Thoracic aorta (tissue), 2 donors: Measurements from ENCODE around the gene SIPA1L2. TPM values are rescaled to one million over a fixed set of nuclear protein-coding genes. Genes with fewer than 3 reads are reported as not detected.

Experiments
- ATAC-seq: fragments of 150-250 bp; one replicate; pipeline ENCODE4 v1.8.0; 2017; ENCODE audit warnings: low read depth; ENCODE audit not compliant: insufficient number of reproducible peaks, low FRiP score
- DNase-seq: peaks from one replicate; pipeline ENCODE4 v3.0.0-alpha.2; 2020; ENCODE audit warnings: low spot score
- H3K27ac ChIP-seq, 2 donors: fragments of 200-600 bp; sonication (generic); 1 replicate in 1 of 2; 2 replicates in 1 of 2; pipeline ENCODE4 v1.5.1; 2016; ENCODE audit warnings: mild to moderate bottlenecking in 2 of 2, moderate library complexity in 2 of 2
- H3K27me3 ChIP-seq: fragments of 200-600 bp; sonication (generic); replicated peaks from 2 replicates; pipeline ENCODE4 v1.6.0; 2016; ENCODE audit warnings: mild to moderate bottlenecking; ENCODE audit not compliant: insufficient read depth
- H3K36me3 ChIP-seq: fragments of 200-600 bp; sonication (generic); one replicate; pipeline ENCODE4 v1.5.1; 2016
- H3K4me1 ChIP-seq, 2 donors: fragments of 200-600 bp; sonication (generic); 1 replicate in 1 of 2; 2 replicates in 1 of 2; pipeline versions ENCODE4 v1.5.1 to v1.6.0; 2016; ENCODE audit warnings: low read depth in 2 of 2, mild to moderate bottlenecking in 1 of 2; ENCODE audit not compliant: control insufficient read depth in 1 of 2
- H3K4me3 ChIP-seq: fragments of 200-600 bp; sonication (generic); 2 replicates; pipeline ENCODE4 v1.5.1; 2016; ENCODE audit warnings: mild to moderate bottlenecking
- H3K9me3 ChIP-seq: fragments of 200-600 bp; sonication (generic); 2 replicates; pipeline ENCODE4 v1.5.1; 2016
- CTCF ChIP-seq: fragments of 200-600 bp; sonication (generic); IDR thresholded peaks from one replicate; pipeline ENCODE4 v1.5.1; 2019; ENCODE audit warnings: antibody characterized with exemption
- total RNA-seq, 2 donors: library from RNA; depleted of rRNA; stranded (reverse); fragments of >200 nt; gene quantifications; one replicate each; pipeline versions ENCODE4 v1.1.0 to v1.2.3, GENCODE V29; 2016

The SIPA1L2 gene
- total RNA-seq, 2 donors from 2014 or later: 13.0 to 20.4 TPM

GRCh38 chr1:232655028-232655745 is 25.3 kb upstream of the SIPA1L2 start:
- Histone ChIP-seq H3K9me3 (no peaks in the 10 kb centered on the region), H3K4me1 (no peaks in the 10 kb centered on the region), H3K36me3 (no peaks in the 10 kb centered on the region), H3K27ac (no peak overlapping the region), H3K27me3 (no peaks in the 10 kb centered on the region), H3K4me3 (no peak overlapping the region)
- ATAC-seq: no peak
- DNase-seq: no peak
- no peak for TF ChIP-seq CTCF

- DNase-seq (no peak), ATAC-seq (no peak)
- Histone ChIP-seq H3K4me3 (no peak overlapping the region), H3K9me3 (no peaks in the 10 kb centered on the region), H3K27me3 (no peaks in the 10 kb centered on the region), H3K27ac (no peak overlapping the region), H3K36me3 (no peaks in the 10 kb centered on the region), H3K4me1 (no peaks in the 10 kb centered on the region)
- no peak for TF ChIP-seq CTCF
Observed at GRCh38 chr1:232653789-232654188, 23.9 kb upstream of the SIPA1L2 start.

GRCh38 chr1:232650845-232651244 is 20.9 kb upstream of the SIPA1L2 start:
- ATAC-seq (no peak), DNase-seq (no peak)
- Histone ChIP-seq H3K27ac (no peak overlapping the region), H3K4me3 (no peak overlapping the region), H3K36me3 (no peaks in the 10 kb centered on the region), H3K9me3 (no peaks in the 10 kb centered on the region), H3K27me3 (no peaks in the 10 kb centered on the region), H3K4me1 (no peaks in the 10 kb centered on the region)
- no peak for TF ChIP-seq CTCF

GRCh38 chr1:232650418-232650817 is 20.5 kb upstream of the SIPA1L2 start:
- H3K27me3 ChIP-seq: no peaks in the 10 kb centered on the region
- H3K4me3 ChIP-seq: no peak overlapping the region
- ATAC-seq (no peak), DNase-seq (no peak)
- no peak for TF ChIP-seq CTCF
- H3K4me1 ChIP-seq: no peaks in the 10 kb centered on the region
- H3K9me3 ChIP-seq: no peaks in the 10 kb centered on the region
- H3K27ac ChIP-seq: no peak overlapping the region
- H3K36me3 ChIP-seq: no peaks in the 10 kb centered on the region

GRCh38 chr1:232648316-232648715 is 18.4 kb upstream of the SIPA1L2 start:
- Histone ChIP-seq H3K4me1 (no peaks in the 10 kb centered on the region), H3K27me3 (no peaks in the 10 kb centered on the region), H3K4me3 (no peak overlapping the region), H3K36me3 (no peaks in the 10 kb centered on the region), H3K9me3 (no peaks in the 10 kb centered on the region), H3K27ac (no peak overlapping the region)
- ATAC-seq (no peak), DNase-seq (no peak)
- TF ChIP-seq CTCF: no peak
